ENCODE results near the gene HNRNPA2B1. TPM values are rescaled to one million over a fixed set of nuclear protein-coding genes. Genes with fewer than 3 reads are reported as not detected.

HNRNPA2B1 gene
- total RNA-seq, 1 donor = 82.9 TPM

- peak overlapping the region; percentile 49 for H3K27ac ChIP-seq (ENCODE audit: low read depth, low read length)
- H3K4me3 ChIP-seq (ENCODE audit: insufficient read depth, low read length) = peak overlapping the region; percentile 45
- no peak for TF ChIP-seq CTCF (IDR thresholded peaks at IDR 0.05; ENCODE audit: extremely low read depth, low read depth, low read length)
- H3K36me3 ChIP-seq (ENCODE audit: insufficient read depth, low read length) = no peaks in the 10 kb centered on the region
- peak; percentile 83 for DNase-seq (ENCODE audit: insufficient read length, low spot score, missing footprints)
- no peak overlapping the region for H2AFZ ChIP-seq (ENCODE audit: low read length)
- H3K79me2 ChIP-seq (ENCODE audit: insufficient read depth, low read length) = no peaks in the 10 kb centered on the region
- peaks cover 17% of the 10 kb centered on the region for H3K4me1 ChIP-seq (ENCODE audit: insufficient read depth, low read length)
- peak overlapping the region; percentile 73 for H3K4me2 ChIP-seq (ENCODE audit: insufficient read depth, low read length)
- H3K27me3 ChIP-seq (ENCODE audit: insufficient read depth, low read length) = peaks cover 11% of the 10 kb centered on the region
- H3K9me3 ChIP-seq (ENCODE audit: low read depth, low read length) = no peaks in the 10 kb centered on the region
- no peaks in the 10 kb centered on the region for H4K20me1 ChIP-seq (ENCODE audit: insufficient read depth, low read length)
These were observed 43.8 kb downstream of the HNRNPA2B1 start for GRCh38 chr7:26156451-26157420.

GRCh38 chr7:26155531-26156375 lies 44.8 kb downstream of the HNRNPA2B1 start:
- no peak overlapping the region for H2AFZ ChIP-seq (ENCODE audit: low read length)
- DNase-seq (ENCODE audit: insufficient read length, low spot score, missing footprints) = peak; percentile 69
- H3K4me1 ChIP-seq (ENCODE audit: insufficient read depth, low read length) = peaks cover 17% of the 10 kb centered on the region
- no peaks in the 10 kb centered on the region for H3K9me3 ChIP-seq (ENCODE audit: low read depth, low read length)
- no peak for TF ChIP-seq CTCF (IDR thresholded peaks at IDR 0.05; ENCODE audit: extremely low read depth, low read depth, low read length)
- no peaks in the 10 kb centered on the region for H3K79me2 ChIP-seq (ENCODE audit: insufficient read depth, low read length)
- H4K20me1 ChIP-seq (ENCODE audit: insufficient read depth, low read length) = no peaks in the 10 kb centered on the region
- H3K27me3 ChIP-seq (ENCODE audit: insufficient read depth, low read length) = peaks cover 19% of the 10 kb centered on the region
- peak overlapping the region; percentile 45 for H3K4me3 ChIP-seq (ENCODE audit: insufficient read depth, low read length)
- peak overlapping the region; percentile 73 for H3K4me2 ChIP-seq (ENCODE audit: insufficient read depth, low read length)
- H3K27ac ChIP-seq (ENCODE audit: low read depth, low read length) = peak overlapping the region; percentile 49
- no peaks in the 10 kb centered on the region for H3K36me3 ChIP-seq (ENCODE audit: insufficient read depth, low read length)

GRCh38 chr7:26153823-26154783 lies 46.4 kb downstream of the HNRNPA2B1 start:
- peak; percentile 81 for DNase-seq (ENCODE audit: insufficient read length, low spot score, missing footprints)
- Histone ChIP-seq H3K27ac (ENCODE audit: low read depth, low read length) (no peak overlapping the region), H3K4me2 (ENCODE audit: insufficient read depth, low read length) (no peak overlapping the region), H3K9me3 (ENCODE audit: low read depth, low read length) (no peaks in the 10 kb centered on the region), H2AFZ (ENCODE audit: low read length) (peak overlapping the region; percentile 7), H3K79me2 (ENCODE audit: insufficient read depth, low read length) (no peaks in the 10 kb centered on the region), H3K27me3 (ENCODE audit: insufficient read depth, low read length) (peaks cover 29% of the 10 kb centered on the region), H3K36me3 (ENCODE audit: insufficient read depth, low read length) (no peaks in the 10 kb centered on the region), H3K4me1 (ENCODE audit: insufficient read depth, low read length) (peaks cover 17% of the 10 kb centered on the region), H4K20me1 (ENCODE audit: insufficient read depth, low read length) (no peaks in the 10 kb centered on the region), H3K4me3 (ENCODE audit: insufficient read depth, low read length) (no peak overlapping the region)
- no peak for TF ChIP-seq CTCF (IDR thresholded peaks at IDR 0.05; ENCODE audit: extremely low read depth, low read depth, low read length)
